ENCODE data around the gene CDR2. TPM values are rescaled to one million over a fixed set of nuclear protein-coding genes. Genes with fewer than 3 reads are reported as not detected.

CDR2 gene
- total and polyA plus RNA-seq, 9 of the 15 experiments (the other 6 are each of a cell fraction or from before 2014, with no cell fraction given) = 4.6 to 30.3 (median 19.9) TPM

- TF ChIP-seq FOXA1 (IDR thresholded peaks at IDR 0.05; ENCODE audit: borderline replicate concordance) (no peak), FOXM1 (IDR thresholded peaks at IDR 0.05; ENCODE audit: low read depth) (no peak), FOXM1 (CRISPR knock-in tag; IDR thresholded peaks at IDR 0.05; ENCODE audit: low read depth) (no peak), ILF3 (IDR thresholded peaks at IDR 0.05; ENCODE audit: borderline replicate concordance) (no peak), JUND (IDR thresholded peaks at IDR 0.05; ENCODE audit: borderline replicate concordance, low read depth, low read length) (0 out of 2 replicates have a peak, but pooled peaks have one; percentile 11), JUND (tag; IDR thresholded peaks at IDR 0.05; ENCODE audit: borderline replicate concordance, low read depth, low read length) (no peak), GATA2 (CRISPR knock-in tag; IDR thresholded peaks at IDR 0.05) (no peak), HINFP (tag; conservative IDR thresholded peaks at IDR 0.05; ENCODE audit: low read depth) (no peak), KDM5B (IDR thresholded peaks at IDR 0.05; ENCODE audit: insufficient replicate concordance, low read depth, low read length) (no peak), ZBTB12 (CRISPR knock-in tag; IDR thresholded peaks at IDR 0.05) (no peak), MTF1 (CRISPR knock-in tag; IDR thresholded peaks at IDR 0.05; ENCODE audit: borderline replicate concordance) (no peak), TAL1 (IDR thresholded peaks at IDR 0.05) (peak; percentile 49), PCBP1 (IDR thresholded peaks at IDR 0.05; ENCODE audit: low read depth, low read length, poor library complexity, severe bottlenecking) (no peak), TEAD4 (IDR thresholded peaks at IDR 0.05; ENCODE audit: low read length) (0 out of 2 replicates have a peak, but pooled peaks have one; percentile 23), TEAD4 (CRISPR knock-in tag; IDR thresholded peaks at IDR 0.05; ENCODE audit: borderline replicate concordance) (no peak), PRPF4 (IDR thresholded peaks at IDR 0.05; ENCODE audit: insufficient read depth, low read depth, low read length, poor library complexity, severe bottlenecking) (no peak), SMARCA4 (IDR thresholded peaks at IDR 0.05) (peak; percentile 44; the same call in 1 of the 2 replicates), FOXK1 (CRISPR knock-in tag; IDR thresholded peaks at IDR 0.05; ENCODE audit: borderline replicate concordance) (no peak), XRCC3 (IDR thresholded peaks at IDR 0.05) (no peak), CBX5 (IDR thresholded peaks at IDR 0.05; ENCODE audit: borderline replicate concordance, low read depth) (no peak), ZNF584 (CRISPR knock-in tag; IDR thresholded peaks at IDR 0.05; ENCODE audit: low read depth) (no peak), MAX (CRISPR knock-in tag; IDR thresholded peaks at IDR 0.05) (no peak), FOXA3 (CRISPR knock-in tag; conservative IDR thresholded peaks at IDR 0.05 in 1 of 2, IDR thresholded peaks at IDR 0.05 in 1 of 2) (0 out of 4 replicates have a peak, but pooled peaks of 1 of the 2 experiments have one; percentile 7), FOS (IDR thresholded peaks at IDR 0.05; ENCODE audit: extremely low read depth, insufficient read length) (no peak), TCF7L2 (IDR thresholded peaks at IDR 0.05; ENCODE audit: low read depth, low read length) (no peak)
Observed at GRCh38 chr16:22388101-22388644, 13.8 kb upstream of the CDR2 start (continued).
